Measurements from ENCODE around the gene CCNH.

The CCNH gene

DNA sequence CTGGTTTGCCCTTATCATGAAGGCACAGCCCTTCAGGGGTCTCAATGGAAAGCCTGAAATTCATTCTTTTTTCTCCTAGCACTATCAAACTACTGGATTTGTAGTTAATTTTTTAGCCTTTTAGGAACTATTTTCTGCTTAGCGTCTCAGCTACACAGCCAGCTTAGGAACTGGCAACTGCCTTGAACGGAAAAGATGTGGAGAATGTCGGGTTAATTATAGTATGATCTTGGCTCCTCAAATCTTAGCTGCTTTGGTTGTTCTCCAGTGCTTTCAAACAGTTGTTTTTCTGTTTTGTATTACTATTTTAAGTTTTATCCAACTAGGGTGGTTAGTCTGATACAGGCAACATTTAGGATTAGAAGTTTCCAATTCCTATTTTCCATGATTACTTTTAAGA is 44.1 kb downstream of the CCNH start:
- DNase-seq (ENCODE audit: insufficient read length, low spot score): no peak
- TF ChIP-seq, protein P1, sequence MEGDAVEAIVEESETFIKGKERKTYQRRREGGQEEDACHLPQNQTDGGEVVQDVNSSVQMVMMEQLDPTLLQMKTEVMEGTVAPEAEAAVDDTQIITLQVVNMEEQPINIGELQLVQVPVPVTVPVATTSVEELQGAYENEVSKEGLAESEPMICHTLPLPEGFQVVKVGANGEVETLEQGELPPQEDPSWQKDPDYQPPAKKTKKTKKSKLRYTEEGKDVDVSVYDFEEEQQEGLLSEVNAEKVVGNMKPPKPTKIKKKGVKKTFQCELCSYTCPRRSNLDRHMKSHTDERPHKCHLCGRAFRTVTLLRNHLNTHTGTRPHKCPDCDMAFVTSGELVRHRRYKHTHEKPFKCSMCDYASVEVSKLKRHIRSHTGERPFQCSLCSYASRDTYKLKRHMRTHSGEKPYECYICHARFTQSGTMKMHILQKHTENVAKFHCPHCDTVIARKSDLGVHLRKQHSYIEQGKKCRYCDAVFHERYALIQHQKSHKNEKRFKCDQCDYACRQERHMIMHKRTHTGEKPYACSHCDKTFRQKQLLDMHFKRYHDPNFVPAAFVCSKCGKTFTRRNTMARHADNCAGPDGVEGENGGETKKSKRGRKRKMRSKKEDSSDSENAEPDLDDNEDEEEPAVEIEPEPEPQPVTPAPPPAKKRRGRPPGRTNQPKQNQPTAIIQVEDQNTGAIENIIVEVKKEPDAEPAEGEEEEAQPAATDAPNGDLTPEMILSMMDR (IDR thresholded peaks at IDR 0.05; ENCODE audit: insufficient read depth, missing control alignments): no peak
- FAIRE-seq: no peak

GRCh38 chr5:87367243-87367642 is 45.5 kb downstream of the CCNH start:
- DNase-seq (ENCODE audit: insufficient read length, low spot score) (no peak), FAIRE-seq (no peak)
- TF ChIP-seq, protein P1 (IDR thresholded peaks at IDR 0.05; ENCODE audit: insufficient read depth, missing control alignments): no peak

GRCh38 chr5:87361536-87362213 is 51.1 kb downstream of the CCNH start:
- FAIRE-seq (no peak), DNase-seq (ENCODE audit: insufficient read length, low spot score) (no peak)
- TF ChIP-seq, protein P1 (IDR thresholded peaks at IDR 0.05; ENCODE audit: insufficient read depth, missing control alignments): no peak

GRCh38 chr5:87361031-87361445 is 51.7 kb downstream of the CCNH start:
- TF ChIP-seq, protein P1 (IDR thresholded peaks at IDR 0.05; ENCODE audit: insufficient read depth, missing control alignments): no peak
- no peak for DNase-seq (ENCODE audit: insufficient read length, low spot score)
- FAIRE-seq: no peak

- TF ChIP-seq, protein P1 (IDR thresholded peaks at IDR 0.05; ENCODE audit: insufficient read depth, missing control alignments): no peak
- DNase-seq (ENCODE audit: insufficient read length, low spot score) (no peak), FAIRE-seq (no peak)
These were observed 52.6 kb downstream of the CCNH start for GRCh38 chr5:87360132-87360531.

GRCh38 chr5:87359106-87359505 is 53.6 kb downstream of the CCNH start:
- DNase-seq (ENCODE audit: insufficient read length, low spot score) (no peak), FAIRE-seq (no peak)

DNA sequence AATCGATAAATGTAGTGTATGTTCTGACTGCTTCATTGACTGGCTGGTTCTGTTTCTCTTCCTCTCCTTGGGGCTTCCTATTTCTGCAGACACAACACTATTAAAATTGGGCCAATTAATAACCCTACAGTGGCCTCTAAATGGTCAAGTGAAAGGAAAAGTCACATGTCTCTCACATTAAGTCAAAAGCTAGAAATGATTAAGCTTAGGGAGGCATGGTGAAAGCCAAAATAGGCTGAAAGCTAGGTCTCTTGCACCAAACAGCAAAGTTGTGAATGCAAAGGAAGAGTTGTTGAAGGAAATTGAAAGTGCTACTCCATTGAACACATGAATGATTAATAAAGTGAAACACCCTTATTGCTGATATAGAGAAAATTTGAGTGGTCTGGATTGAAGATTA is 58.2 kb downstream of the CCNH start:
- FAIRE-seq (no peak), DNase-seq (ENCODE audit: insufficient read length, low spot score) (no peak)
- TF ChIP-seq, protein P1 (IDR thresholded peaks at IDR 0.05; ENCODE audit: insufficient read depth, missing control alignments): no peak

More at GRCh38 chr5:87359106-87359505, 53.6 kb downstream of the CCNH start:
- TF ChIP-seq, protein P1 (IDR thresholded peaks at IDR 0.05; ENCODE audit: insufficient read depth, missing control alignments): no peak
